ENCODE measurements around the gene OSBPL5.

DNA sequence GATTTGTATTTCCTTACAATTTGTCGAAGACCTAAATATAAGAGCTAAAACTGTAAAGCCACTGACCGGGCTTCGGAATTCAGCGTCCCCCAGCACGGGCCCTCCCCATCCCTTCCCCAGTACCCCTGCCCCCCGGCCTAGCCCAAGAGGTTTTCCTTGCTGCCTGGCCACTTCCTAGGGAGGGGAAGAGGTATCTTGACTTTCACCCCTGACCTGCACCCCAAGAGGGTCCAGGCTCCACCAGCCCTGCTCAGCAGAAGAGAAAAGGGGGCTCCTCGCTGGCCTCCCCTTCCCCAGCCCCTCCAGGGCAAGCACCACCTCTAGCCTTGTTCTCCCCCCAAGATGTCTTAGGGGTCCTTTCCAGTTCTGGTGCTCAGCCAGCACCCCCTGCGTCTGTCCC is 81.8 kb downstream of the OSBPL5 start:
- TF ChIP-seq CTCF (conservative IDR thresholded peaks at IDR 0.05) (no peak), EZH2 (IDR thresholded peaks at IDR 0.05; ENCODE audit: low read depth) (no peak)
